Epithelial cell of esophagus (primary cell): ENCODE measurements around the gene CDC16.
"Not testable (repeated sequence)": the region's sequence is repeated elsewhere in the genome, so short reads cannot be mapped to it uniquely, and the experiment has no call there.

Experiments used
- DNase-seq: peaks from one replicate; pipeline ENCODE4 v3.0.0; 2010; ENCODE audit warnings: low read depth
- H3K4me3 ChIP-seq: 2 replicates; pipeline ENCODE4 v1.5.1; 2011; ENCODE audit warnings: mild to moderate bottlenecking, low read length, control low read depth
- TF ChIP-seq, protein P1 (sequence below): IDR thresholded peaks from 2 replicates; pipeline ENCODE4 v1.5.1; 2011; ENCODE audit warnings: low read depth, mild to moderate bottlenecking, low read length, control low read depth, inconsistent platforms; ENCODE audit not compliant: insufficient read depth; ENCODE audit errors: missing control alignments

CDC16 gene

DNA sequence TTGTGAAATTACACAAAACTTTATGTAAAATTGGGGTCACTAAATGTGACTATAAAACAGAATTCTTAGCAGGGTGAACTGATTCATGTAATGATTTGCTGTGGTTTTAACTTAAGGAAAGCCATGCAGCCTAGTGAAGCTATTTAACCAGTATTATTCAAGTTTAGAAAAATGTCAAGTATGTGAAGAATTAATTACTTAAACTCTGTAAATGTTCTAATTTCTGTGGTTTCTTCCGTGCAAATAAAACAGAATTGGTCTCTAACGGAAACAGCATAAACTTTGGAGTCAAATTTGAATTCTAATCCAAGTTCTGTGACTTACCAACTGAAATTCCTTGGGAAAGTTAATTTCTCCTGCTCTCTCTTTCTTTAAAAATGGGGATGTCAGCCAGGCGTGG, 13.3 kb downstream of the CDC16 start:
- TF ChIP-seq, protein P1, sequence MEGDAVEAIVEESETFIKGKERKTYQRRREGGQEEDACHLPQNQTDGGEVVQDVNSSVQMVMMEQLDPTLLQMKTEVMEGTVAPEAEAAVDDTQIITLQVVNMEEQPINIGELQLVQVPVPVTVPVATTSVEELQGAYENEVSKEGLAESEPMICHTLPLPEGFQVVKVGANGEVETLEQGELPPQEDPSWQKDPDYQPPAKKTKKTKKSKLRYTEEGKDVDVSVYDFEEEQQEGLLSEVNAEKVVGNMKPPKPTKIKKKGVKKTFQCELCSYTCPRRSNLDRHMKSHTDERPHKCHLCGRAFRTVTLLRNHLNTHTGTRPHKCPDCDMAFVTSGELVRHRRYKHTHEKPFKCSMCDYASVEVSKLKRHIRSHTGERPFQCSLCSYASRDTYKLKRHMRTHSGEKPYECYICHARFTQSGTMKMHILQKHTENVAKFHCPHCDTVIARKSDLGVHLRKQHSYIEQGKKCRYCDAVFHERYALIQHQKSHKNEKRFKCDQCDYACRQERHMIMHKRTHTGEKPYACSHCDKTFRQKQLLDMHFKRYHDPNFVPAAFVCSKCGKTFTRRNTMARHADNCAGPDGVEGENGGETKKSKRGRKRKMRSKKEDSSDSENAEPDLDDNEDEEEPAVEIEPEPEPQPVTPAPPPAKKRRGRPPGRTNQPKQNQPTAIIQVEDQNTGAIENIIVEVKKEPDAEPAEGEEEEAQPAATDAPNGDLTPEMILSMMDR, result no peak
- DNase-seq, result no peak
- no peak overlapping the region for H3K4me3 ChIP-seq

DNA sequence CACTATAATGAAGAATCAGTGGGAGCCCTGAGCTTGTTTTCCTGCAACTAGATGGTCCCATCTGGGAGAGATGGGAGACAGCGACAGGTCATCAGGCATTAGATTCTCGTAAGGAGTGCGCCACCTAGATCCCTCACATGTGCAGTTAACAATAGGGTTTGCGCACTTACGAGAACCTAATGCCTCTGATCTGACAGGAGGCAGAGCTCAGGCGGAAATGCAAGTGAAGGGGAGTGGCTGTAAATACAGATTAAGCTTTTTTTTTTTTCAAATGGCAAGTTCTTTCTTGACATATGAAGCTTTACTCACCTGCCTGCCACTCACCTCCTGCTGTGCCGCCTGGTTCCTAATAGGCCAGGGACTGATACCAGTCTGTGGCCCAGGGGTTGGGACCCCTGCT, 14.4 kb downstream of the CDC16 start:
- H3K4me3 ChIP-seq, result no peak overlapping the region
- peak; percentile 20 for DNase-seq
- TF ChIP-seq, protein P1, result no peak

DNA sequence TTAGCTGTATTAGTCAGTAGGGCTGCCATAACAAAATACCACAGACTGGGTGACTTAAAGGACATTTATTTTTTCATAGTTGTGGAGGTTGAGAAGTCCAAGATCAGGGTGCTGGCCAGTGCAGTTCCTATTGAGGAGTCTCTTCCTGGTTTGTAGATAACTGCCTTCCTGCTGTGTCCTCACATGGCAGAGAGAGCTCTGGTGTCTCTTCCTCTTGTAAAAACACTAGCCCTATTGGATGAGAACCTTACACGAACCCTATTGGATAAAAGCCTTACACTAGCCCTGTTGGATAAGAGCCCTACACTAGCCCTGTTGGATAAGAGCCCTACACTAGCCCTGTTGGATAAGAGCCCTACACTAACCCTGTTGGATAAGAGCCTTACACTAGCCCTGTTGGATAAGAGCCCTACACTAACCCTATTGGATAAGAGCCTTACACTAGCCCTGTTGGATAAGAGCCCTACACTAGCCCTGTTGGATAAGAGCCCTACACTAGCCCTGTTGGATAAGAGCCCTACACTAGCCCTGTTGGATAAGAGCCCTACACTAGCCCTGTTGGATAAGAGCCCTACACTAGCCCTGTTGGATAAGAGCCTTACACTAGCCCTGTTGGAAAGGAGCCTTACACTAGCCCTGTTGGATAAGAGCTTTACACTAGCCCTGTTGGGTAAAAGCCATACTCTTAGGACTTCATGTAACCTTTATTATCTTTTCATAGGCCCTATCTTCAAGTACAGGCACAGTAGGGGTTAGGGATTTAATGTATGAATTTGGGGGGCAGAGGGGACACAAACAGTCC, 17.1 kb downstream of the CDC16 start:
- DNase-seq, H3K4me3 ChIP-seq: not testable (repeated sequence)

DNA sequence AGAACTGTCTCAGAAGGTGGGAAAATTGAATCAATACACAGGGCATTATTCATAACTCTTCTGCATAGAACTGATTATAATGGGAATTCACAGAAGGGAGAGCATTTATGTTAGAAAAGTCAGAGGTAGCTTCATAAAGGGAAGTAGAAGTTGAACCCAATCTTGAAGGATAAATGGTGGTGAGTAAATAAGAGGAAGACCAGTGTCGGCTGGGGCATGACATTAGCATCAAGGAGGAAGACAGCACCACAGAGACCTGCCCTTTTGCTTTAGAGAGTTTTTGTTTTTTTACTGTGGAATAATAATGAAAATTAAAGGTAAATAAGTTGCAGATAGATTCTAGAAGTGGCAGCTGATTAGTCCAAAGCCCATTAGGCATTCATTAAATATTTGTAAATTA, 21.9 kb downstream of the CDC16 start:
- no peak for DNase-seq
- no peak overlapping the region for H3K4me3 ChIP-seq
- TF ChIP-seq, protein P1, result no peak

DNA sequence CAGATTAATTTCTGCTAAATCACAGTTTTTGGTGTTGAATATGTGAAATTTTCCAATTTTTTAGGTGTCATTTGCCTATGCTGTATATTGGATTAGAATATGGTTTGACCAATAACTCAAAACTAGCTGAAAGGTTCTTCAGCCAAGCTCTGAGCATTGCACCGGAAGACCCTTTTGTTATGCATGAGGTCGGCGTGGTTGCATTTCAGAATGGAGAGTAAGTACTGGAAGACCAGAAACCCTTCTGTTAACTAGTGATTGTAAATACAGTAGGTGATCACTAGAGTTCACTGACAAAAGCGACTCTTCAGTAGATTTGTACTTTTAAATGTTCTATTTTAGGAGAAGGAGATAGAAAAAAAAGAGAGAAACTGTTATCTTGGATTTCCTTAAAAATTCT, 22.3 kb downstream of the CDC16 start:
- H3K4me3 ChIP-seq, result no peak overlapping the region
- TF ChIP-seq, protein P1, result no peak
- DNase-seq, result no peak

DNA sequence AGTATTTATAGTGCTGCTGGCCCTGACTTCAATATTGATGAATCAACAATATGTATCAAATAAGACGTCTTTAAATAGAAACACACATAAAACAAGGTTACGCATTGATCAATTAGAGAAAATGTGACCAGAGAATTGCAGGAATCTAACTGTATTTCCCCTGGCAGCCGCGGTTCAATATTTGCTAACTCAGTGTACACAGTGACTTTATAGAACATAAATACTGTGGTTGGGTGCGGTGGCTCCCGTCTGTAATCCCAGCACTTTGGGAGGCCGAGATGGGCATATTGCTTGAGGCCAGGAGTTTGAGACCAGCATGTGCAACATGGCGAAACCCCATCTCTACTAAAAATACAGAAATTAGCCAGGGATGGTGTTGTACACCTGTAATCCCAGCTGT, 23.9 kb downstream of the CDC16 start:
- H3K4me3 ChIP-seq, result no peak overlapping the region
- DNase-seq, result no peak
- TF ChIP-seq, protein P1, result no peak

DNA sequence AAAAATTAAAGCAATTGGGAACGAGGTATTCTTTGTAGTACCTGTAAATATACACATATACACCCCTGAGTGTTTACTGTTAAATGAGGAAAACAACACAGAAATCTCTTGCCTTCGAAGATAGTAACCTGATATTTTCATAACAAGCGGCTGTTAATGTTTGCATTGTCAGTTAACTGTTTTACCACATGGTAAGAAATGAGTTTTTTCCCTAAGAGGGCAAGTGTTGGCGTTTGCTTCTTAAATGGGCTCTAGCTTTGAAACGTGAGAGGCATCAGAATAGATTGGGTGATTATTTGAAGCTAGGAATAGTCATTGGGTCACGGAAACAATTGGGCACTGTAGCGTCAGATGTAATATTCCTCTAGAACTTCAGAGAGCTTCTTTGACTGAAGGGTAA, 24.7 kb downstream of the CDC16 start:
- TF ChIP-seq, protein P1, result no peak
- no peak for DNase-seq

DNA sequence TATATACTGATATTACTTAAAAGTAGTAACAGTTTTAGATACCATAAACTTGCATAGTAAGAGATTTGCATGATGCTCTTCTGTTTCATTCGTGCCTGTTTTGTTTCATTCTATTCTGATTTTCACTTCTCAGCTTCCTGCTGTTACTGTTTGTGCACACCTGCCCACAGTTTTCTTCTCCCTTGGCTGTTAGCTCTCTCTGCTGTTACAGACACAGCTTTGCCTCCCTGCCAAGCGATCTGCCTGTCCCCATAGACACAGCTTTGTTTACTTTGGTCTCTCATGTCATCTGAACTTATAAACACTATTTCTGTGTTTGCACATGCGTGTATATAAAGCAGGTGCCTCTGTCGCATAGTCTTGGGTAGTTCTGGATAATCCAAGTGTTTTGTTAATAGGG, 25.3 kb downstream of the CDC16 start:
- H3K4me3 ChIP-seq, result no peak overlapping the region
- TF ChIP-seq, protein P1, result no peak
- no peak for DNase-seq

More for the DNA sequence above, 24.7 kb downstream of the CDC16 start:
- H3K4me3 ChIP-seq, result no peak overlapping the region
